Osteoblast (primary cell): ENCODE measurements around the gene DUSP22. TPM values are rescaled to one million over a fixed set of nuclear protein-coding genes. Genes with fewer than 3 reads are reported as not detected.

Experiments used
- DNase-seq: peaks from one replicate; pipeline ENCODE4 v3.0.0; 2011; ENCODE audit warnings: low spot score, mixed read lengths; ENCODE audit not compliant: insufficient read length; ENCODE audit errors: missing footprints
- H2AFZ ChIP-seq: 2 replicates; pipeline ENCODE4 v1.6.0; 2011; ENCODE audit warnings: mild to moderate bottlenecking, low read length
- H3K27ac ChIP-seq: 2 replicates; pipeline ENCODE4 v1.5.1; 2011; ENCODE audit warnings: mild to moderate bottlenecking, low read depth, low read length, moderate library complexity
- H3K27me3 ChIP-seq: 2 replicates; pipeline ENCODE4 v1.6.0; 2012; ENCODE audit warnings: mild to moderate bottlenecking, control low read depth, inconsistent platforms, low read length, moderate library complexity; ENCODE audit not compliant: insufficient read depth
- H3K36me3 ChIP-seq: 2 replicates; pipeline ENCODE4 v1.5.1; 2011; ENCODE audit warnings: mild to moderate bottlenecking, low read length, control low read depth, moderate library complexity; ENCODE audit not compliant: insufficient read depth
- H3K4me1 ChIP-seq: 2 replicates; pipeline ENCODE4 v1.5.1; 2011; ENCODE audit warnings: mild to moderate bottlenecking, low read length, control low read depth, moderate library complexity; ENCODE audit not compliant: insufficient read depth
- H3K4me2 ChIP-seq: 2 replicates; pipeline ENCODE4 v1.6.0; 2011; ENCODE audit warnings: mild to moderate bottlenecking, low read length; ENCODE audit not compliant: insufficient read depth
- H3K4me3 ChIP-seq: fragments of 200-600 bp; sonication (generic); 3 replicates; pipeline ENCODE4 v1.5.1; 2012; ENCODE audit warnings: mild to moderate bottlenecking, low read length, inconsistent platforms; ENCODE audit not compliant: insufficient read depth
- H3K79me2 ChIP-seq: 2 replicates; pipeline ENCODE4 v1.6.0; 2012; ENCODE audit warnings: mild to moderate bottlenecking, low read length, control low read depth, inconsistent platforms; ENCODE audit not compliant: insufficient read depth
- H3K9me3 ChIP-seq: 2 replicates; pipeline ENCODE4 v1.5.1; 2011; ENCODE audit warnings: low read depth, low read length, control low read depth
- H4K20me1 ChIP-seq: 2 replicates; pipeline ENCODE4 v1.6.0; 2012; ENCODE audit warnings: mild to moderate bottlenecking, low read length, control low read depth; ENCODE audit not compliant: insufficient read depth
- total RNA-seq: library from RNA; depleted of rRNA; stranded (reverse); fragments of >200 nt; gene quantifications from 2 replicates; pipeline ENCODE4 v1.2.3, GENCODE V29; 2012
- TF ChIP-seq, protein P1 (sequence below): IDR thresholded peaks from 2 replicates; pipeline ENCODE4 v1.5.1; 2011; ENCODE audit warnings: mild to moderate bottlenecking, low read depth, low read length, moderate library complexity; ENCODE audit errors: extremely low read depth

The DUSP22 gene
- total RNA-seq, 1 donor: 18.1 TPM

DNA sequence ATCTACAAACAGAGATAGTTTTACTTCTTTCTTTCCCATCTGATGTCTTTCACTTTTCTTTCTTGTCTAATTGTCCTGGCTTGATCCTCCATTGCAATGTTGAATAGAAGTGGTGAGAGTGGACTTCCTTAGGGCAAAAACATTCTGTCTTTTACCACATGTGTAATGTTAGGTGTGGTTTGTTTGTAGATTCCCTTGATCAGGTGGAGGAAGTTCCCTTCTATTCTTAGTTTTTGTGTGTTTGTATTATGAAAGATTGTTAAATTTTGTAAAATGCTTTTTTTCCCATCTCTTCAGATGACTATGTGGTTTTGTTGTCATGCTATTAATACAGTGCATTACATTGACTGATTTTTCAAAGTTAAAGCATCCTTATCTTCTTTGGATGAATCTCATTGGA, 41.6 kb upstream of the DUSP22 start:
- H3K79me2 ChIP-seq: no peaks in the 10 kb centered on the region
- no peaks in the 10 kb centered on the region for H3K27me3 ChIP-seq
- H3K4me2 ChIP-seq: no peak overlapping the region
- H2AFZ ChIP-seq: no peak overlapping the region
- H3K27ac ChIP-seq: no peak overlapping the region
- DNase-seq: no peak
- no peaks in the 10 kb centered on the region for H3K4me1 ChIP-seq
- H3K9me3 ChIP-seq: no peaks in the 10 kb centered on the region
- H3K36me3 ChIP-seq: no peaks in the 10 kb centered on the region
- no peak overlapping the region for H3K4me3 ChIP-seq
- no peaks in the 10 kb centered on the region for H4K20me1 ChIP-seq
- TF ChIP-seq, protein P1, sequence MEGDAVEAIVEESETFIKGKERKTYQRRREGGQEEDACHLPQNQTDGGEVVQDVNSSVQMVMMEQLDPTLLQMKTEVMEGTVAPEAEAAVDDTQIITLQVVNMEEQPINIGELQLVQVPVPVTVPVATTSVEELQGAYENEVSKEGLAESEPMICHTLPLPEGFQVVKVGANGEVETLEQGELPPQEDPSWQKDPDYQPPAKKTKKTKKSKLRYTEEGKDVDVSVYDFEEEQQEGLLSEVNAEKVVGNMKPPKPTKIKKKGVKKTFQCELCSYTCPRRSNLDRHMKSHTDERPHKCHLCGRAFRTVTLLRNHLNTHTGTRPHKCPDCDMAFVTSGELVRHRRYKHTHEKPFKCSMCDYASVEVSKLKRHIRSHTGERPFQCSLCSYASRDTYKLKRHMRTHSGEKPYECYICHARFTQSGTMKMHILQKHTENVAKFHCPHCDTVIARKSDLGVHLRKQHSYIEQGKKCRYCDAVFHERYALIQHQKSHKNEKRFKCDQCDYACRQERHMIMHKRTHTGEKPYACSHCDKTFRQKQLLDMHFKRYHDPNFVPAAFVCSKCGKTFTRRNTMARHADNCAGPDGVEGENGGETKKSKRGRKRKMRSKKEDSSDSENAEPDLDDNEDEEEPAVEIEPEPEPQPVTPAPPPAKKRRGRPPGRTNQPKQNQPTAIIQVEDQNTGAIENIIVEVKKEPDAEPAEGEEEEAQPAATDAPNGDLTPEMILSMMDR: no peak

DNA sequence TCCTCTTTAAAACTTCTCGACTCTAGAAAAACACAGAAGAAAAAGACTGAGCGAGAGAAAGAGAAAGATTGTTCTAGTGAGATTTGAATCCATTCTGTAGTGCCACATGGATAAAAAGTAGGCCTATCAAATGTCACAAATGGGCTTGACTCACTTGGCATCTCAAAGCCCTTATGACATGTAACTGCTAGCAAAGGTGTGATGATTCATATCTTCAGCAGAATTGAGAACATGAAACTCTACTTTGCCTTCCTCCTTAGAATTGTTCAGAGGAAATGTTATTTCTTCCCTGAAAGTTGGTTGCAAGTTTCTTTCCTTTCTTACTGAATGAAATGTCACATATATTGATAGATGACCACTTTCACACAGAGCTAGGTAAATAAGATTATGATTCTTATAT, 40.4 kb upstream of the DUSP22 start:
- no peak overlapping the region for H3K4me2 ChIP-seq
- H4K20me1 ChIP-seq: no peaks in the 10 kb centered on the region
- TF ChIP-seq, protein P1: no peak
- no peaks in the 10 kb centered on the region for H3K27me3 ChIP-seq
- H2AFZ ChIP-seq: no peak overlapping the region
- no peak overlapping the region for H3K4me3 ChIP-seq
- H3K36me3 ChIP-seq: no peaks in the 10 kb centered on the region
- DNase-seq: no peak
- H3K9me3 ChIP-seq: no peaks in the 10 kb centered on the region
- no peak overlapping the region for H3K27ac ChIP-seq
- no peaks in the 10 kb centered on the region for H3K79me2 ChIP-seq
- H3K4me1 ChIP-seq: no peaks in the 10 kb centered on the region

DNA sequence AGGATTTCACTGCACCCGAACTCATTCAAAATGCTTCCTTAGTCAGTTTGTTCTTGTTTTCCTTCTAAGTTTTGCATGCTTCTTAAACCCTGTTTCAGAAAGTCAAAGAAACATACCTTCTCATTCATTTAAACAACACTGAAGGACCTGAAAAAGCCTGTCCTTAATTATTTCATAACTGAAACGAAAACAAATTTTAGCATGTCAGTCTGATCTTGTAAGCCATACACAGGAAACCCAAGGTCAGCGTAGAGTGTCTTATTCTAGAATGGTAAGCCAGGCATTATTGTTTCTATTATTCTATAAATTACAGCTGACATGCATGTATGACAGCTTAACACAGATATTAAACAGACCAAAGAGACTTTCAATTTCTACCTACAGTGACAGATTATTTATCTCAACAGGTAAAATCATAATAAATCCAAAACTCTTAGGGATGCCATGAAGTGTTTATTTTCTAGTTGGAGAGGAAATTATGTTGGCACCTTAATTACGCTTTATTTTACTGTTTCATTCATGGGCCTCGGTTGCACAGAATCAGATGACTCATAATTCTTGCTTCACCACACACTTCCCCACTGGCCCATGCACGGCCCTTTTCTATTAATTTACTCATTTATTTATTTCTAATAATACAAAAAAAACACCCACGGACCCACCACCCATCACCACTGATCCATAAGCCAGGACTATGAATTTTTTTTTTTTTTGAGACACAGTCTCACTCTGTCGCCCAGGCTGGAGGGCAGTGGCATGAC, 39.3 kb upstream of the DUSP22 start:
- Histone ChIP-seq H4K20me1 (no peaks in the 10 kb centered on the region), H3K27ac (no peak overlapping the region), H3K79me2 (no peaks in the 10 kb centered on the region), H3K4me1 (no peaks in the 10 kb centered on the region), H3K9me3 (no peaks in the 10 kb centered on the region), H3K4me2 (no peak overlapping the region), H3K36me3 (no peaks in the 10 kb centered on the region), H3K27me3 (no peaks in the 10 kb centered on the region), H3K4me3 (no peak overlapping the region), H2AFZ (no peak overlapping the region)
- TF ChIP-seq, protein P1: no peak
- DNase-seq: no peak

DNA sequence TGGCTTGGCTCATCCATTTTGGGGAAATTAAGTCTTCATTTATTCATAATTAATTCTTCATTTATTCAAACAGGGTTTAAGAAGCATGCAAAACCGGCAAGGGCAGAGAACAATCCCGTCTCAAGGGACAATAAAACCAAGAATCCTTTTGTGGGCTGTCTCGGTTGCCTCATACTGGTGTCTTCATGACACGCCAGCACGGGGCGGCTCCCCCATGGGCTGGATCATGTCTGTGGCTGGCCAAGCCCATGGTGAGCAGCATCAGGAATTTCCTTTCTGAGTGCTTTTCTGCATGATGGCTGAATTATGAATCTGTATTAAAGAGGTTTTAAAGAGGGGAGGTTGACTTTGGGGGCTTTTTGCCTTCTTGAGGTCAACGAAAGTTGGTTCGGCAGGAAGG, 38.3 kb upstream of the DUSP22 start:
- no peak overlapping the region for H2AFZ ChIP-seq
- no peaks in the 10 kb centered on the region for H3K27me3 ChIP-seq
- no peaks in the 10 kb centered on the region for H4K20me1 ChIP-seq
- no peaks in the 10 kb centered on the region for H3K36me3 ChIP-seq
- H3K4me2 ChIP-seq: no peak overlapping the region
- no peak overlapping the region for H3K4me3 ChIP-seq
- DNase-seq: no peak
- TF ChIP-seq, protein P1: no peak
- H3K27ac ChIP-seq: no peak overlapping the region
- H3K9me3 ChIP-seq: no peaks in the 10 kb centered on the region
- no peaks in the 10 kb centered on the region for H3K4me1 ChIP-seq
- H3K79me2 ChIP-seq: no peaks in the 10 kb centered on the region
